Measurements from ENCODE around the gene CPTP.

CPTP gene

GRCh38 chr1:1377540-1378205, 53.1 kb downstream of the CPTP start:
- Histone ChIP-seq H3K9me3 (no peaks in the 10 kb centered on the region), H3K4me3 (ENCODE audit: low read depth, low read length) (no peak overlapping the region), H3K27me3 (no peaks in the 10 kb centered on the region), H3K4me1 (no peaks in the 10 kb centered on the region; the same call in 1 of the 2 replicates), H3K36me3 (peaks cover 15% of the 10 kb centered on the region)
- DNase-seq = no peak
- TF ChIP-seq CTCF (IDR thresholded peaks at IDR 0.05; ENCODE audit: low read depth, low read length) = no peak

Measured in BE2C (cell line).